SK-N-SH (cell line): Measurements from ENCODE around the gene DNHD1. TPM values are rescaled to one million over a fixed set of nuclear protein-coding genes. Genes with fewer than 3 reads are reported as not detected.

ENCODE experiments used
- CTCF ChIA-PET: fragments of 300-600, 350-600 bp; formaldehyde crosslinking; extraction: SDS; loops from one replicate; lab custom pipeline; 2021; lab: Yijun Ruan, JAX
- POLR2A ChIA-PET: fragments of 350-600 bp; sonication (Branson Sonifier 250); formaldehyde crosslinking; extraction: SDS; loops from one replicate; lab custom pipeline; 2020; ENCODE audit warnings: antibody characterized with exemption, inconsistent platforms; lab: Yijun Ruan, JAX
- DNase-seq: peaks from one replicate; pipeline ENCODE4 v3.0.0; 2012
- H2AFZ ChIP-seq: fragments of 200-600 bp; sonication (generic); 2 replicates; pipeline ENCODE4 v1.8.1; 2016; ENCODE audit warnings: antibody characterized with exemption, mild to moderate bottlenecking, low read depth
- H3F3A ChIP-seq: fragments of 200-600 bp; sonication (generic); replicated peaks from 2 replicates; pipeline ENCODE3; 2016; ENCODE audit warnings: antibody characterized with exemption, mild to moderate bottlenecking; ENCODE audit not compliant: insufficient read depth
- H3K27ac ChIP-seq, 2 experiments: fragments of 200-500 bp in 1 of 2; fragments of 200-600 bp in 1 of 2; sonication (Bioruptor generic) in 1 of 2; sonication (generic), shearing (Covaris generic) in 1 of 2; 2 replicates each; pipeline versions ENCODE4 v1.5.1 to v1.6.1; 2014 to 2016; ENCODE audit warnings: low read depth in 2 of 2, inconsistent platforms in 1 of 2, low read length in 1 of 2, mild to moderate bottlenecking in 1 of 2, mixed read lengths in 1 of 2
- H3K27me3 ChIP-seq: fragments of 200-600 bp; sonication (generic), shearing (Covaris generic); 2 replicates; pipeline ENCODE4 v1.6.1; 2016; ENCODE audit warnings: mixed run types; ENCODE audit not compliant: insufficient read depth
- H3K36me3 ChIP-seq, 2 experiments: fragments of 200-500 bp in 1 of 2; fragments of 200-600 bp in 1 of 2; sonication (Bioruptor generic) in 1 of 2; sonication (generic) in 1 of 2; replicated peaks in 1 of 2; 2 replicates each; pipeline versions ENCODE3 to v1.5.1; 2014 to 2016; ENCODE audit warnings: low read length in 1 of 2, mild to moderate bottlenecking in 1 of 2; ENCODE audit not compliant: insufficient read depth in 2 of 2, control insufficient read depth in 1 of 2
- H3K4me1 ChIP-seq, 2 experiments: fragments of 200-500 bp in 1 of 2; fragments of 200-600 bp in 1 of 2; sonication (Bioruptor generic) in 1 of 2; sonication (generic), shearing (Covaris generic) in 1 of 2; 2 replicates each; pipeline versions ENCODE4 v1.5.1 to v1.6.1; 2014 to 2016; ENCODE audit warnings: low read depth in 1 of 2, low read length in 1 of 2, mixed run types in 1 of 2; ENCODE audit not compliant: insufficient read depth in 2 of 2, control insufficient read depth in 1 of 2
- H3K4me2 ChIP-seq: fragments of 200-600 bp; sonication (generic), shearing (Covaris generic); 2 replicates; pipeline ENCODE4 v1.6.1; 2017; ENCODE audit warnings: mixed run types
- H3K4me3 ChIP-seq, 2 experiments: fragments of 200-500 bp in 1 of 2; fragments of 200-600 bp in 1 of 2; sonication (Bioruptor generic) in 1 of 2; sonication (generic), shearing (Covaris generic) in 1 of 2; 2 replicates each; pipeline versions ENCODE4 v1.5.1 to v1.8.1; 2014 to 2016; ENCODE audit warnings: low read depth in 2 of 2, inconsistent platforms in 1 of 2, low read length in 1 of 2, mild to moderate bottlenecking in 1 of 2, mixed read lengths in 1 of 2, moderate library complexity in 1 of 2
- H3K79me2 ChIP-seq: fragments of 200-600 bp; sonication (generic); 2 replicates; pipeline ENCODE4 v1.8.1; 2017; ENCODE audit warnings: mild to moderate bottlenecking; ENCODE audit not compliant: insufficient read depth
- H3K9ac ChIP-seq: fragments of 200-600 bp; sonication (generic); 2 replicates; pipeline ENCODE4 v1.6.1; 2017; ENCODE audit warnings: mixed run types
- H3K9me2 ChIP-seq: fragments of 200-600 bp; sonication (generic); 2 replicates; pipeline ENCODE4 v1.6.1; 2017; ENCODE audit warnings: mixed run types
- H3K9me3 ChIP-seq: fragments of 200-600 bp; sonication (generic); 2 replicates; pipeline ENCODE4 v1.6.1; 2017; ENCODE audit warnings: mixed run types, mild to moderate bottlenecking, moderate library complexity
- H4K20me1 ChIP-seq: fragments of 200-600 bp; sonication (generic); 2 replicates; pipeline ENCODE4 v1.6.1; 2017; ENCODE audit warnings: mild to moderate bottlenecking, mixed run types; ENCODE audit not compliant: insufficient read depth
- CHD2 ChIP-seq: fragments of 150-350 bp; IDR thresholded peaks from 2 replicates; pipeline ENCODE4 v1.6.1; 2018; ENCODE audit warnings: low read length; ENCODE audit not compliant: partially characterized antibody
- ELF1 ChIP-seq: IDR thresholded peaks from 2 replicates; pipeline ENCODE4 v1.4.0; 2012
- FOXJ3 ChIP-seq: sonication (generic); formaldehyde crosslinking; IDR thresholded peaks from 2 replicates; pipeline ENCODE4 v1.5.1; 2020; ENCODE audit warnings: mild to moderate bottlenecking, missing genetic modification reagents
- GABPA ChIP-seq: IDR thresholded peaks from 2 replicates; pipeline ENCODE4 v1.4.0; 2012; ENCODE audit warnings: low read depth, mild to moderate bottlenecking
- GATA2 ChIP-seq: sonication (generic); formaldehyde crosslinking; IDR thresholded peaks from 2 replicates; pipeline ENCODE4 v1.5.0; 2020; ENCODE audit warnings: mild to moderate bottlenecking, missing genetic modification reagents
- JUND ChIP-seq: IDR thresholded peaks from 2 replicates; pipeline ENCODE4 v1.4.0; 2012
- MAX ChIP-seq: IDR thresholded peaks from 2 replicates; pipeline ENCODE4 v1.4.0; 2012; ENCODE audit warnings: low read depth
- MXI1 ChIP-seq: IDR thresholded peaks from 2 replicates; pipeline ENCODE4 v1.6.1; 2012; ENCODE audit warnings: mild to moderate bottlenecking, low read depth, low read length, improper control_type of control experiment
- NFIC ChIP-seq: IDR thresholded peaks from 2 replicates; pipeline ENCODE4 v1.4.0; 2012; ENCODE audit warnings: borderline replicate concordance
- NRF1 ChIP-seq: IDR thresholded peaks from 2 replicates; pipeline ENCODE4 v1.6.1; 2012; ENCODE audit warnings: low read depth, mild to moderate bottlenecking, low read length
- PBX3 ChIP-seq: IDR thresholded peaks from 2 replicates; pipeline ENCODE4; 2012
- POLR2AphosphoS5 ChIP-seq: IDR thresholded peaks from 2 replicates; pipeline ENCODE4 v1.6.1; 2012; ENCODE audit warnings: low read depth, low read length
- RCOR1 ChIP-seq: fragments of 150-350 bp; IDR thresholded peaks from 2 replicates; pipeline ENCODE4 v1.6.1; 2017; ENCODE audit warnings: antibody characterized with exemption, low read length
- REST ChIP-seq: IDR thresholded peaks from 2 replicates; pipeline ENCODE4 v1.6.1; 2012; ENCODE audit warnings: mild to moderate bottlenecking, low read depth, low read length, moderate library complexity
- RXRA ChIP-seq: IDR thresholded peaks from 2 replicates; pipeline ENCODE4 v1.4.0; 2012; ENCODE audit warnings: low read depth, mild to moderate bottlenecking, borderline replicate concordance
- SIN3A ChIP-seq: IDR thresholded peaks from 2 replicates; pipeline ENCODE4 v1.6.1; 2012; ENCODE audit warnings: low read depth, mild to moderate bottlenecking, low read length, moderate library complexity, borderline replicate concordance
- SMC3 ChIP-seq: IDR thresholded peaks from 2 replicates; pipeline ENCODE4 v1.6.1; 2012; ENCODE audit warnings: low read depth, low read length, improper control_type of control experiment
- TAF1 ChIP-seq: IDR thresholded peaks from 2 replicates; pipeline ENCODE4 v1.6.1; 2012; ENCODE audit warnings: low read depth, mild to moderate bottlenecking, low read length, moderate library complexity, borderline replicate concordance
- TCF12 ChIP-seq: IDR thresholded peaks from 2 replicates; pipeline ENCODE4 v1.4.0; 2012
- USF1 ChIP-seq: IDR thresholded peaks from 2 replicates; pipeline ENCODE4 v1.4.0; 2012; ENCODE audit warnings: low read depth, borderline replicate concordance
- WGBS: methylation state at CpG from one replicate; pipeline ENCODE4 v1.1.6; 2017; ENCODE audit warnings: low lambda C conversion rate; 5-methylcytosine and 5-hydroxymethylcytosine counted together
- polyA plus RNA-seq, 3 experiments: library from polyadenylated mRNA; depleted of rRNA; stranded (reverse); fragments of >200 nt; gene quantifications; 2 replicates each; pipeline ENCODE4 v1.2.3, GENCODE V29; 2012

The DNHD1 gene
- polyA plus RNA-seq, 1 of the 3 experiments (the other 2 are of a cell fraction): 5.3 TPM

- POLR2A ChIA-PET: no interaction called here
- Histone ChIP-seq H3K4me2 (no peak overlapping the region), H3K4me3 (no peak overlapping the region), H3K9ac (no peak overlapping the region), H3K4me1 (no peaks in the 10 kb centered on the region), H4K20me1 (no peaks in the 10 kb centered on the region), H3K79me2 (no peaks in the 10 kb centered on the region), H3K9me3 (no peaks in the 10 kb centered on the region), H3F3A (no peaks in the 10 kb centered on the region), H3K36me3 (peaks cover 0 to 5% of the 10 kb centered on the region in 2 experiments), H3K27ac (no peak overlapping the region), H2AFZ (no peak overlapping the region), H3K9me2 (no peaks in the 10 kb centered on the region), H3K27me3 (no peaks in the 10 kb centered on the region)
- TF ChIP-seq TAF1: no peak
- WGBS: 85% methylated on average over 2 of the region's 2 CpGs
- DNase-seq: no peak
- CTCF ChIA-PET: interaction anchor here (1.1 kb wide), 1 partner anchor 169 kb away, joined by 3 read pairs; no protein-coding TSS in a partner anchor
These were observed 51.0 kb downstream of the DNHD1 start for GRCh38 chr11:6548121-6548520.

- Histone ChIP-seq H3K4me2 (no peak overlapping the region), H3K27me3 (no peaks in the 10 kb centered on the region), H3K9me3 (no peaks in the 10 kb centered on the region), H3K36me3 (peaks cover 0 to 5% of the 10 kb centered on the region in 2 experiments), H3K27ac (no peak overlapping the region), H3K79me2 (no peaks in the 10 kb centered on the region), H3K9ac (no peak overlapping the region), H3K9me2 (no peaks in the 10 kb centered on the region), H3K4me1 (no peaks in the 10 kb centered on the region), H3K4me3 (no peak overlapping the region), H4K20me1 (no peaks in the 10 kb centered on the region), H2AFZ (no peak overlapping the region), H3F3A (no peaks in the 10 kb centered on the region)
- POLR2A ChIA-PET: no interaction called here
- TF ChIP-seq MXI1 (no peak), RCOR1 (no peak), NRF1 (no peak), SMC3 (no peak), PBX3 (no peak), MAX (no peak), CHD2 (no peak), RXRA (no peak)
- no peak for DNase-seq
- 85% methylated on average over 3 of the region's 3 CpGs for WGBS
- CTCF ChIA-PET: interaction anchor here (1.1 kb wide), 1 partner anchor 169 kb away, joined by 3 read pairs; no protein-coding TSS in a partner anchor
These were observed 51.6 kb downstream of the DNHD1 start for GRCh38 chr11:6548641-6549040.

- Histone ChIP-seq H3K9ac (no peak overlapping the region), H2AFZ (no peak overlapping the region), H3F3A (no peaks in the 10 kb centered on the region), H4K20me1 (no peaks in the 10 kb centered on the region), H3K9me3 (no peaks in the 10 kb centered on the region), H3K9me2 (no peaks in the 10 kb centered on the region), H3K4me2 (no peak overlapping the region), H3K4me3 (no peak overlapping the region), H3K27ac (no peak overlapping the region), H3K27me3 (no peaks in the 10 kb centered on the region), H3K36me3 (no peaks in the 10 kb centered on the region), H3K4me1 (no peaks in the 10 kb centered on the region), H3K79me2 (no peaks in the 10 kb centered on the region)
- DNase-seq: no peak
- CTCF ChIA-PET: interaction anchor here (0.7 to 2.1 kb wide), 3 partner anchors 16 to 22 kb away, joined by 3 to 6 read pairs (median 3); no protein-coding TSS in a partner anchor
- POLR2A ChIA-PET: no interaction called here
- TF ChIP-seq GATA2 (no peak), SIN3A (no peak), RXRA (no peak), USF1 (no peak), POLR2AphosphoS5 (no peak), JUND (no peak), GABPA (no peak), NRF1 (no peak), NFIC (no peak), TCF12 (no peak), FOXJ3 (CRISPR knock-in tag) (no peak), RCOR1 (no peak), REST (no peak), ELF1 (no peak)
These were observed 56.6 kb downstream of the DNHD1 start for GRCh38 chr11:6553634-6554033.
